ENCODE data around the gene ALAS1.

- no peak for TF ChIP-seq LEF1 (IDR thresholded peaks at IDR 0.05; ENCODE audit: borderline replicate concordance)
- no peak for TF ChIP-seq ZNF384 (IDR thresholded peaks at IDR 0.05)
- TF ChIP-seq SP1 (IDR thresholded peaks at IDR 0.05): no peak
- TF ChIP-seq FOXM1 (IDR thresholded peaks at IDR 0.05; ENCODE audit: borderline replicate concordance): no peak
- no peak for TF ChIP-seq FOXA1 (IDR thresholded peaks at IDR 0.05)
- no peak for TF ChIP-seq NFRKB (IDR thresholded peaks at IDR 0.05)
- TF ChIP-seq ELF4 (IDR thresholded peaks at IDR 0.05): no peak
- TF ChIP-seq HDGF (IDR thresholded peaks at IDR 0.05; ENCODE audit: borderline replicate concordance): no peak
- no peak for TF ChIP-seq ARNT (IDR thresholded peaks at IDR 0.05)
- TF ChIP-seq SUZ12 (IDR thresholded peaks at IDR 0.05): no peak
- no peak for TF ChIP-seq BHLHE40 (IDR thresholded peaks at IDR 0.05; ENCODE audit: borderline replicate concordance)
- no peak for TF ChIP-seq FOXK2 (IDR thresholded peaks at IDR 0.05)
- no peak for TF ChIP-seq TARDBP (IDR thresholded peaks at IDR 0.05)
- TF ChIP-seq PKNOX1 (IDR thresholded peaks at IDR 0.05): no peak
Observed at GRCh38 chr3:52218026-52218425, 20.1 kb downstream of the ALAS1 start.
